ENCODE results near the gene RPLP2. TPM values are rescaled to one million over a fixed set of nuclear protein-coding genes. Genes with fewer than 3 reads are reported as not detected.

The RPLP2 gene
- total RNA-seq, 1 experiment from 2014 or later: 2,582 TPM

GRCh38 chr11:799641-800316, 10.0 kb upstream of the RPLP2 start (continued):
- TF ChIP-seq CTCF (IDR thresholded peaks at IDR 0.05) (no peak), RORB (CRISPR knock-in tag; IDR thresholded peaks at IDR 0.05) (no peak), FOXJ3 (CRISPR knock-in tag; IDR thresholded peaks at IDR 0.05; ENCODE audit: borderline replicate concordance) (no peak), AR (CRISPR knock-in tag; IDR thresholded peaks at IDR 0.05) (no peak), CREM (CRISPR knock-in tag; IDR thresholded peaks at IDR 0.05) (no peak), CREB1 (CRISPR knock-in tag; IDR thresholded peaks at IDR 0.05) (no peak)
- TF ChIP-seq, protein P1, sequence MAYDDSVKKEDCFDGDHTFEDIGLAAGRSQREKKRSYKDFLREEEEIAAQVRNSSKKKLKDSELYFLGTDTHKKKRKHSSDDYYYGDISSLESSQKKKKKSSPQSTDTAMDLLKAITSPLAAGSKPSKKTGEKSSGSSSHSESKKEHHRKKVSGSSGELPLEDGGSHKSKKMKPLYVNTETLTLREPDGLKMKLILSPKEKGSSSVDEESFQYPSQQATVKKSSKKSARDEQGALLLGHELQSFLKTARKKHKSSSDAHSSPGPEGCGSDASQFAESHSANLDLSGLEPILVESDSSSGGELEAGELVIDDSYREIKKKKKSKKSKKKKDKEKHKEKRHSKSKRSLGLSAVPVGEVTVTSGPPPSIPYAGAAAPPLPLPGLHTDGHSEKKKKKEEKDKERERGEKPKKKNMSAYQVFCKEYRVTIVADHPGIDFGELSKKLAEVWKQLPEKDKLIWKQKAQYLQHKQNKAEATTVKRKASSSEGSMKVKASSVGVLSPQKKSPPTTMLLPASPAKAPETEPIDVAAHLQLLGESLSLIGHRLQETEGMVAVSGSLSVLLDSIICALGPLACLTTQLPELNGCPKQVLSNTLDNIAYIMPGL (CRISPR knock-in tag; IDR thresholded peaks at IDR 0.05): no peak

- Mint-ChIP-seq H3K9me3 (no peaks in the 10 kb centered on the region), H3K36me3 (no peaks in the 10 kb centered on the region), H3K27me3 (ENCODE audit: low read depth) (no peaks in the 10 kb centered on the region), H3K4me1 (peaks cover 17% of the 10 kb centered on the region), H3K27ac (no peak overlapping the region), H3K4me3 (no peak overlapping the region)
- no peak for ATAC-seq
- no peak for DNase-seq (ENCODE audit: low spot score)
- TF ChIP-seq ZNF396 (CRISPR knock-in tag; IDR thresholded peaks at IDR 0.05; ENCODE audit: borderline replicate concordance) (no peak), ZNF317 (CRISPR knock-in tag; IDR thresholded peaks at IDR 0.05; ENCODE audit: borderline replicate concordance, low read depth) (no peak), ETV6 (CRISPR knock-in tag; IDR thresholded peaks at IDR 0.05) (no peak), FOXP1 (CRISPR knock-in tag; IDR thresholded peaks at IDR 0.05; ENCODE audit: borderline replicate concordance) (no peak), GRHL2 (CRISPR knock-in tag; IDR thresholded peaks at IDR 0.05; ENCODE audit: insufficient replicate concordance, severe bottlenecking) (no peak), FOXK1 (CRISPR knock-in tag; IDR thresholded peaks at IDR 0.05) (no peak), MYBL2 (CRISPR knock-in tag; IDR thresholded peaks at IDR 0.05) (no peak), RORB (CRISPR knock-in tag; IDR thresholded peaks at IDR 0.05) (no peak)
- POLR2A ChIA-PET: no interaction called here
- CTCF ChIA-PET: no interaction called here
These were observed 9.3 kb upstream of the RPLP2 start for GRCh38 chr11:800473-800872.

DNA sequence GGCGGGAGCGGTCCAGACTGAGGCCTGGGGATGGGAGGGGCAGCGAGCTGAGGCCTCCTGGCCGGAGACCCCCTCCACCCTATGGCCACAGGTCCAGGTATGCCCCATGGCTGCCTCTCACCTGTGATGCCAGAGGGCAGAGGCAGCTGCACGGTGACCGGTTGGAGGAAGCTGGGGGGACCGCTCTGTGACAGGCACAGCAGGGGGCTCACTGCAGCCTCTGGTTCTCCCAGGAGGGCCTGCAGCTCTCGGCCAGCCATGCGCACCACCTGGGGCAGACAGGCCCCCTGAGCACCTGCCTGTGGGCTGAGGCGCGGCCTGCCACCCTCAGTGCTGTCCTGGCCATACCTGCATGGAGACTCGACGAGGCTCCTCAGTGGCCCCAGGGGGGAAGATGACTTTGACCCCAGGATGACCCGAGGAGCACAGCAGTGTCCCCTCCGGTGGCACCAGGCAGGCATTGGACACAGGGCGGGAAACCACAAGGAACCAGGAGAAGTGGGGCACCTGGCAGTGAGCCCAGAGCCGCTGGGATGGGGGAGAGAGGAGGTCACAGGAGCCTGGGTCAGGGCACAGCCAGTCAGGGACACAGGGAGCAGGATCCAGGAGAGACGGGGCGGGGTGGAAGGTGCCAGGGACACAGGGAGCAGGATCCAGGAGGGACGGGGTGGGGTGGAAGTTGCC, 8.5 kb upstream of the RPLP2 start:
- ChIA-PET POLR2A (no interaction called here), CTCF (interaction anchor here (1.1 kb wide), 1 partner anchor 40 kb away, joined by 3 read pairs; no protein-coding TSS in a partner anchor)
- ATAC-seq: no peak
- no peaks in the 10 kb centered on the region for H3K27me3 Mint-ChIP-seq (ENCODE audit: low read depth)
- no peak overlapping the region for H3K4me3 Mint-ChIP-seq
- no peak for DNase-seq (ENCODE audit: low spot score)
- H3K27ac Mint-ChIP-seq: no peak overlapping the region
- H3K4me1 Mint-ChIP-seq: peaks cover 17% of the 10 kb centered on the region
- H3K9me3 Mint-ChIP-seq: no peaks in the 10 kb centered on the region
- no peaks in the 10 kb centered on the region for H3K36me3 Mint-ChIP-seq
- TF ChIP-seq CREB1 (CRISPR knock-in tag; IDR thresholded peaks at IDR 0.05) (no peak), ZNF416 (CRISPR knock-in tag; IDR thresholded peaks at IDR 0.05) (no peak), TP53 (CRISPR knock-in tag; IDR thresholded peaks at IDR 0.05) (no peak), CREM (CRISPR knock-in tag; IDR thresholded peaks at IDR 0.05) (no peak), TEAD1 (CRISPR knock-in tag; IDR thresholded peaks at IDR 0.05) (no peak), NFE2L1 (CRISPR knock-in tag; IDR thresholded peaks at IDR 0.05) (no peak), SMAD4 (CRISPR knock-in tag; IDR thresholded peaks at IDR 0.05) (no peak)
- TF ChIP-seq, protein P2, sequence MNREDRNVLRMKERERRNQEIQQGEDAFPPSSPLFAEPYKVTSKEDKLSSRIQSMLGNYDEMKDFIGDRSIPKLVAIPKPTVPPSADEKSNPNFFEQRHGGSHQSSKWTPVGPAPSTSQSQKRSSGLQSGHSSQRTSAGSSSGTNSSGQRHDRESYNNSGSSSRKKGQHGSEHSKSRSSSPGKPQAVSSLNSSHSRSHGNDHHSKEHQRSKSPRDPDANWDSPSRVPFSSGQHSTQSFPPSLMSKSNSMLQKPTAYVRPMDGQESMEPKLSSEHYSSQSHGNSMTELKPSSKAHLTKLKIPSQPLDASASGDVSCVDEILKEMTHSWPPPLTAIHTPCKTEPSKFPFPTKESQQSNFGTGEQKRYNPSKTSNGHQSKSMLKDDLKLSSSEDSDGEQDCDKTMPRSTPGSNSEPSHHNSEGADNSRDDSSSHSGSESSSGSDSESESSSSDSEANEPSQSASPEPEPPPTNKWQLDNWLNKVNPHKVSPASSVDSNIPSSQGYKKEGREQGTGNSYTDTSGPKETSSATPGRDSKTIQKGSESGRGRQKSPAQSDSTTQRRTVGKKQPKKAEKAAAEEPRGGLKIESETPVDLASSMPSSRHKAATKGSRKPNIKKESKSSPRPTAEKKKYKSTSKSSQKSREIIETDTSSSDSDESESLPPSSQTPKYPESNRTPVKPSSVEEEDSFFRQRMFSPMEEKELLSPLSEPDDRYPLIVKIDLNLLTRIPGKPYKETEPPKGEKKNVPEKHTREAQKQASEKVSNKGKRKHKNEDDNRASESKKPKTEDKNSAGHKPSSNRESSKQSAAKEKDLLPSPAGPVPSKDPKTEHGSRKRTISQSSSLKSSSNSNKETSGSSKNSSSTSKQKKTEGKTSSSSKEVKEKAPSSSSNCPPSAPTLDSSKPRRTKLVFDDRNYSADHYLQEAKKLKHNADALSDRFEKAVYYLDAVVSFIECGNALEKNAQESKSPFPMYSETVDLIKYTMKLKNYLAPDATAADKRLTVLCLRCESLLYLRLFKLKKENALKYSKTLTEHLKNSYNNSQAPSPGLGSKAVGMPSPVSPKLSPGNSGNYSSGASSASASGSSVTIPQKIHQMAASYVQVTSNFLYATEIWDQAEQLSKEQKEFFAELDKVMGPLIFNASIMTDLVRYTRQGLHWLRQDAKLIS (CRISPR knock-in tag; IDR thresholded peaks at IDR 0.05; ENCODE audit: borderline replicate concordance): no peak
- TF ChIP-seq, protein P3, sequence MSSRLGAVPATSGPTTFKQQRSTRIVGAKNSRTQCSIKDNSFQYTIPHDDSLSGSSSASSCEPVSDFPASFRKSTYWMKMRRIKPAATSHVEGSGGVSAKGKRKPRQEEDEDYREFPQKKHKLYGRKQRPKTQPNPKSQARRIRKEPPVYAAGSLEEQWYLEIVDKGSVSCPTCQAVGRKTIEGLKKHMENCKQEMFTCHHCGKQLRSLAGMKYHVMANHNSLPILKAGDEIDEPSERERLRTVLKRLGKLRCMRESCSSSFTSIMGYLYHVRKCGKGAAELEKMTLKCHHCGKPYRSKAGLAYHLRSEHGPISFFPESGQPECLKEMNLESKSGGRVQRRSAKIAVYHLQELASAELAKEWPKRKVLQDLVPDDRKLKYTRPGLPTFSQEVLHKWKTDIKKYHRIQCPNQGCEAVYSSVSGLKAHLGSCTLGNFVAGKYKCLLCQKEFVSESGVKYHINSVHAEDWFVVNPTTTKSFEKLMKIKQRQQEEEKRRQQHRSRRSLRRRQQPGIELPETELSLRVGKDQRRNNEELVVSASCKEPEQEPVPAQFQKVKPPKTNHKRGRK (CRISPR knock-in tag; IDR thresholded peaks at IDR 0.05; ENCODE audit: borderline replicate concordance): no peak
